Activated CD8-positive, alpha-beta memory T cell treated with anti-CD3 and anti-CD28 coated beads, Interleukin-2, amount 50 U/mL, for 24 hours (primary cell): ENCODE data around the gene ACSM2B.
"Not testable (repeated sequence)": the region's sequence is repeated elsewhere in the genome, so short reads cannot be mapped to it uniquely, and the experiment has no call there.

Source experiments
- DNase-seq: peaks from one replicate; pipeline ENCODE4 v3.0.0-alpha.2; 2020; ENCODE audit errors: extremely low read depth

The ACSM2B gene

GRCh38 chr16:20595068-20595467, 18.9 kb upstream of the ACSM2B start:
- not testable (repeated sequence) for DNase-seq

- not testable (repeated sequence) for DNase-seq
Observed at GRCh38 chr16:20592780-20593179, 16.6 kb upstream of the ACSM2B start.

GRCh38 chr16:20589486-20589885, 13.3 kb upstream of the ACSM2B start:
- DNase-seq: not testable (repeated sequence)

DNA sequence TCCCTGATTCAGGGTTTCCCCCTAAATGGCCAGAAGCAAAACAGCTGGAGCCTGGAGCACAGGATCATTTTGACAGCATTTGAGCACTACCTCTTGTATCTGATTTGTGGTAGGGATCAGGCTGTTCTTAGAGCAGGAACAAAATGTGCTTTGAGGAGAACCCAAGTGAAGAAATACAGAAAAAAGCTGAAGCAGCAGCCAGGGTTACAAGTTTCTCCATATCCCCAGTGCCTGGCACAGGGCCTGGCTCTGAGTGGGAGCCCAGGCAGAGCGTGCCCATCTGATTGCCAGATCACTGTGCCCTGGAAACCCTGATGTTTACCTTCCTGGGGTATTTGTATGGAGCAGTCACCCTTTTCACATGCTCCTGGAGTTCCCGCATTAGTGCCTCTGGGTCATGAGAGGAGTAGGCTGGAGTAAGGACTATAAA, 11.5 kb upstream of the ACSM2B start:
- DNase-seq: not testable (repeated sequence)

DNA sequence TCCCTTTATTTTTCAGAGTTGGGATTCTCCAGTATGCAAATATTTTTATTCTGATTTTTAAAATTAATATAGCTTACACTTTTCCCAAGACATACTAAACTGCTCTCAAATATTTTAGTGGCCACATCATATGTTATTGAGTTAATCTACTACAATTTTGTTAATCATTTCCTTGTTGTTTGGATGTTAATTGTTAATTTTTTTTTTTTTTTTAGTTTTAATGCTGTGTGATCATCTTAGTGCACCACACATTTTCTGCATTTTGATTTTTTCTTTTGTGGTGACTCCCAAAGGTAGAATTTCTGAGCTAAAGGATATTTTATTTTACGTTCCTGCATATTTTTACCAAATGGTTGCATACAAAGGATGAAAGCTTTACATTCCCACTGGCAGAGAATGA, 10.5 kb upstream of the ACSM2B start:
- DNase-seq: not testable (repeated sequence)

DNA sequence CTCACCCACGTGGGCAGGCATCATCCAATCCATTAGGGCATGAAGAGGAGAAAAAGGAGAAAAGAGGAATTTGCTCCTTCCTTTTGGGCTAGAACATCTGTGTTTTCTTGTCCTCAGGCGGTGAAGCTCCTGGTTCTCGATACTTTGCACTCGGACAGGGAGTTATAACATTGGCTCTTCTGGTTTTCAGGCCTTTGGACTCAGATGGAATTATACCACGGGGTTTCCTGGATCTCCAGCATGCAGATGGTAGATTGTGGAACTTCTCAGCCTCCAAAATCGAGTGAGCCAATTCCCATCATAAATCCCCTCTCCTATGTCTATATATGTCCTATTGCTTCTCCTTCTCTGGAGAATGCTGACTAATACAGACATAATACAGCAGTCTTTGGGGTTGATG, 9.9 kb upstream of the ACSM2B start:
- DNase-seq: not testable (repeated sequence)

DNA sequence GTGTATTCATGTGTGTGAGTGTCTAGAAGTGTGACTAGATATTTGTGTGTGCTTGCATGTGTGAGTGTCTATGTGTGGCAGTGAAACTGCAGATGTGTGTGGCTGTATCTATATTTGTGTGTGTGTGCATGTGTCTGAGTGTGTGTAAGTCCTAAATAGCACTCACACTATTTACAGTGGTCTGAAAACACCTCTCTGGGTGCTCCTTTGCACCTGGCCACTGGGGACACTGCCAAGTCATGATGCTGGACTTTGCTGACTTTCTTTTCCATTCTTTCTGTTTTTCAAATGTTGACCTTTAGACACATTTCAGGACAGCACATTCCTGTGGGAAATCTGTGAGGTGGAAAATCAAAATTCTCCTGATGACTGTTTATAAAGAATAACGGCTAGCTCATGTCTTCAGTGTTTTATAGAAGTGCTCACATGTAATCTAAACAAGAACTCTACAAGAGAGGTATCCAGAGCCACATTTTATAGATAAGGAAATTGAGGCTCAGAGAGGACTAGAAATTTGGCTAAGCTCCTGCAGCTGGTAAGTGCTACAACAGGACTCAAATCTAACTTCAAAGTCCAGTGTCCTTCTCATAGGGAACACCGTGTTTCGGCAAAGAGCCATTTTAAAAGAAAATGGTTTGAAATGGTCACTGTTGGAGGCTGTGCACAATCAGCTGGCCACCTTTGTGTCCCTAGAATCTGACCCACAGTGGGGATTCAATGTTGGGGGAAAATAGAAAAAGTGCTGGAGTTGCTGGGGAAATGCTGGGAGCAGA, 4.5 kb upstream of the ACSM2B start:
- DNase-seq: not testable (repeated sequence)

GRCh38 chr16:20578091-20578490, 1.9 kb upstream of the ACSM2B start:
- DNase-seq: not testable (repeated sequence)

GRCh38 chr16:20569117-20569651, 7.0 kb downstream of the ACSM2B start:
- DNase-seq: not testable (repeated sequence)

- DNase-seq: no peak
Observed at GRCh38 chr16:20568404-20568803, 7.8 kb downstream of the ACSM2B start.

GRCh38 chr16:20566864-20567263, 9.3 kb downstream of the ACSM2B start:
- DNase-seq: no peak

DNA sequence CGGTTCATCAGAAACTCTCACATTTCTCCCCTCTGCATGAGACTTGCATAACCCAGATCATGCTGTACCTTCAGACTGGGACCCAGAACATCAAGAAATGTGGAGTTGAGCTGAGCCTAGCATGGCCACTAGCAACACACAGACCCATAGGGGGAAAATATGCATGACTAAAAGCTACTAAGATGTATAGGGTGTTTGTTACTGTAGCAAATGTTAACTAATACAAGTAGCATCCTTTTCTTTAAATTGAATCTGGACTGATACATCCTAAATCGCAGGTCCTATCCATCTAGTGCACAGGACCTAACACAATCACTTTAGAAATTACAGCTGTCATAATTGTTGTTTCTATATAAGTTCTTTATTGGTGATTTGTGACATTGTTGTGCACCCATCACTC, 10.8 kb downstream of the ACSM2B start:
- not testable (repeated sequence) for DNase-seq

GRCh38 chr16:20564218-20564617, 11.9 kb downstream of the ACSM2B start:
- not testable (repeated sequence) for DNase-seq

DNA sequence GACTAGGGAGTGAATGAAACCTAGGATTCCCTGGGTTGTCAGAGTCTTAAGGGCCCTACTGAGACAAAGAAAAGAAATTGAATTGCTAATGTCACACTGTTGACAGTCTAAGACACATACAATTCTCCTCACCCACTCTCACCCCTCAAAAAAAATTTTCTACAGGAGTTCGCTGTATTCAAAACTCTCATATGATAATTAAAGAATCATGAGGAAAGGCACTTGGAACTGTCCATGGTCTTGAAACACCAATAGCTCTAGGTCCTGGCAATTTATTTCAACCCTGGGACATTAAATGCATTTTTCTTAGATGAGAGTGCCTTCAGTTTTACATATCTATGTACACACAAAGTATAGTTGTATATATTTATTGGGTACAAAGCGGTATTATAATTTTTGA, 20.5 kb downstream of the ACSM2B start:
- not testable (repeated sequence) for DNase-seq

- not testable (repeated sequence) for DNase-seq
Observed at GRCh38 chr16:20554689-20555088, 21.5 kb downstream of the ACSM2B start.

DNA sequence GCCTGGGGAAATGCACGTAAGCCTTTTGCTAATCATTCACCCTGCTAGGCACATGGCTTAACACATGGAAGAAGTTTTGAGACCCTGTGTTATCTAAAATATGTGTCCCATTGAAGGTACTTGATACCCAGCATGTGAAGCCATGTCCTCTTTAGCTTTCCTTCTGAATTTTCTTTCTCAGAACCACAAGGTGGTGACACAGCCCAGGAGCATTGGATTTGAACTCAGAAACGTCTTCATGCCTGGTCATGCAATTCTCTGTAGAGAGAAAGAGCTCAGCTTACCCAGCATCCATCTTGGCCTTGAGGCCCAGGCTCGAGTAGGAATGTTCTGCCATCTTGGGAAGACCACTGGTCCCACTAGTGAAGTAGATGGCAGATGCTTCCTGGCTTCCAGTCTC, 22.7 kb downstream of the ACSM2B start:
- DNase-seq: not testable (repeated sequence)

- not testable (repeated sequence) for DNase-seq
Observed at GRCh38 chr16:20546951-20547350, 29.2 kb downstream of the ACSM2B start.

DNA sequence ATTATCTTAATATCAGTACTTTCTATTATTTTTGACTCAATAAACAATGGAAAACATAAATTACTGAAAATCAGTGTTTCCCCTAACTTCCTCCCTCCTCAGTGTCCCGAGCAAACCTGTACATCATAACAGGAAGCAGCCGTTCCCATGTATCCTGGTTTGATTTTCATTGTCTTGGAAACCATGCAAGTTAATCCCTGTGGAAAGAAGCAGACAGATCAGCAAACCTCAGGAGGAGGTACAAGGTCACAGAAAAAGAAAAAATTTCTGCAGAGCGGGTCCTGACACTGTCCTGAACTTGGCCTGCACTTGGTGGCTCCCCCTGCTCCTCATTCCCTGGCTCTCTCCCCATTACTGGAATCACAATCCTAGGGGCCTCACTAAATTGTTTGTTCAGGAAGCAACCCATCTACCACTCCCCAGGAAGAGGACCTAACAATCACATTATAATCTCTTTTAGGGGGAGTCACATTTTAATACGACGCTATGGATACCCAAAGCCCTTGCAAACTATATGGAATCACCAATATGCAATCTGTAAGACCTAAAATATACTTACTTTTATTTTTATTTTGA, 29.8 kb downstream of the ACSM2B start:
- not testable (repeated sequence) for DNase-seq

GRCh38 chr16:20540603-20541316, 35.4 kb downstream of the ACSM2B start:
- DNase-seq: not testable (repeated sequence)

- no peak for DNase-seq
Observed at GRCh38 chr16:20538687-20539086, 37.5 kb downstream of the ACSM2B start.

DNA sequence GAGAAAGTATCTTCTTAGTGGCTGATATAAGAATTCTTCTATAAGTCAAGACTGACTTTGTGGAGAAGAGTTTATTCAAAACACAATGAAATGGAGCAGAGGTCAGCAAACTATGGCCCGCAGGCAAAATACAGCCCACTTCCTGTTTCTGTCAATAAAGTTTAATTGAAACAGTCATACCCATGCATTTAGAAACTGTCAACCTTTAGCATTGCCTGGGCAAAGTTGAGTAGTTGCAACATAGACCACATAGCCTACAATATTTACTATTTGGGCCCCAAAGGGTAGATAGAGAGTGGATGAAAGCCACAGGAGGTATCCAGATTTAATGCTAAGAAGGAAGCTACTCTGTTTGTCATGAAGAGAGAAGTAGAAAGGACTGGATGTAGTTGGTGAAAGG, 38.0 kb downstream of the ACSM2B start:
- no peak for DNase-seq

DNA sequence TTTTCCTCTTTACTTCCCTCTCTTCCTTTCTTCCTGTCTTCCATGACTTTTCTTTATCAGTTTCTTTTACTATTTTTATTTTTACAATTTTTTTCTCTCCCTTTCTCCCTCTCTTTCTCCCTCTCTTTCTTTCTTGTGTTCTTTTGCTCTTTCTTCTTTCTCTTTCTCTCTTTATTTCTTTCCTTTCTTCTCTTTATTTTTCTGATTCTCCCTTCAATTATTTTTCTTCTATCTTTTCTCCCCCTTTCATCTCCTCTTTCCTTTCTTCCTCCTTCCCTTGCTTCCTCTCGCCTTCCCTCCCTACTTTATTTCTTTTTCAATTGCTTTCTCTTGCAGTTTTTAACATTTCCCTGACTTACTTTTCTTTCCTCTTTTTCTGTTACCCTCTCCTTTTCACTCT, 39.5 kb downstream of the ACSM2B start:
- not testable (repeated sequence) for DNase-seq
